Transverse colon (tissue), 4 donors: ENCODE results near the gene IL19.

ENCODE experiments used
- CTCF ChIP-seq, 5 experiments: fragments of 200-600 bp in 3 of 5; fragments of 450-650 bp in 2 of 5; sonication (generic) in 3 of 5; IDR thresholded peaks; 1 replicate in 2 of 5; 2 replicates in 3 of 5; pipeline ENCODE4 v1.5.1; 2016 to 2017; ENCODE audit warnings: antibody characterized with exemption in 5 of 5, inconsistent platforms in 3 of 5, mild to moderate bottlenecking in 2 of 5, moderate library complexity in 1 of 5
- EP300 ChIP-seq: sonication (generic); formaldehyde crosslinking; IDR thresholded peaks from one replicate; pipeline ENCODE4 v1.6.1; 2017; ENCODE audit warnings: antibody characterized with exemption, low read depth
- POLR2A ChIP-seq: fragments of 450-650 bp; IDR thresholded peaks from one replicate; pipeline ENCODE4 v1.6.1; 2016; ENCODE audit warnings: antibody characterized with exemption, mild to moderate bottlenecking, moderate library complexity
- POLR2AphosphoS5 ChIP-seq, 3 donors: sonication (generic); formaldehyde crosslinking; IDR thresholded peaks; one replicate each; pipeline ENCODE4 v1.6.1; 2016; ENCODE audit warnings: antibody characterized with exemption in 3 of 3

- TF ChIP-seq POLR2A (no peak), CTCF (IDR thresholded peaks at IDR 0.05) (no peak), EP300 (no peak), POLR2AphosphoS5 (IDR thresholded peaks at IDR 0.05) (no peak)
Observed at GRCh38 chr1:206776229-206776628, 5.7 kb downstream of the IL19 start.
